HG02798 (cell line): Measurements from ENCODE around the gene ZNF317.

Source experiments
- ATAC-seq: cut with Tn5 transposase; IDR thresholded peaks from one replicate; pipeline ENCODE4 v1.9.1; 2021; ENCODE audit warnings: mild to moderate bottlenecking; ENCODE audit not compliant: unreplicated experiment, poor library complexity

ZNF317 gene

DNA sequence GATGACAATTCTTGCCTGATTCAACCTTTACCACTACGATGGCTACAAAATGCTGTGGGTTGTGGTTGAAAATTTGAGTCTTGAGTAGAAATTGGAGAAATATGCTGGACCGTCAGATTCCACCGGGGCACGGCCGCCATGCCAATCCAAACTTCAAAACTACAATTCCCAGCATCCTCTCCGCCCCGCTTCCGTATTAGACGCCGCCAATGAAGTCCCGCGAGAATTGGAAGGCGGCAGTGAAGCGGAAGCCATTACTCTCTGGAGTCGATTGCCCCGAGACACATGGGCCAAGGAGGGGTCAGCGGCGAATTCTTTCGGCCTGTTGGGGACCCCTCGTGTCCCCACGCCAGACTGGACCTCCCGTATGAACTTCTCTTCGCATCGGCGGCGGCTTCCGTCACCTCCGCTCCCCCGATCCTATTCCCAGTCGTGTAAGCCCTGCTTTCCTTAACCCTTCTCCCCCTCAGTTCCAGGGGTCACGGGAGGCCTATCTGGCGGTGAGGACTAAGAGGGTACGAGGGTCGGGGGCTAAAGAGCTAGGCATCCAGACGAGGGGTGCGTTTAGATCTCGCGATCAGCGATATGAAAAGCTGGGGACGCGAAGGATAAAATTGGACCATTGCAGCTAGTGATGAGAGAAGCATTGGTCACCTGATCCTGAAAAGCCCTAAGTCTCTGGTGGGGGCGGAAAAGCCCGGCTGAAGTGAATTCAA is at the start of gene ZNF317:
TSS of gene ZNF317 (plus strand) at position 239 of the 716 bp plus-strand sequence. CDS start 15,620 bp downstream, outside the sequence.
- ATAC-seq, result peak; percentile 97

DNA sequence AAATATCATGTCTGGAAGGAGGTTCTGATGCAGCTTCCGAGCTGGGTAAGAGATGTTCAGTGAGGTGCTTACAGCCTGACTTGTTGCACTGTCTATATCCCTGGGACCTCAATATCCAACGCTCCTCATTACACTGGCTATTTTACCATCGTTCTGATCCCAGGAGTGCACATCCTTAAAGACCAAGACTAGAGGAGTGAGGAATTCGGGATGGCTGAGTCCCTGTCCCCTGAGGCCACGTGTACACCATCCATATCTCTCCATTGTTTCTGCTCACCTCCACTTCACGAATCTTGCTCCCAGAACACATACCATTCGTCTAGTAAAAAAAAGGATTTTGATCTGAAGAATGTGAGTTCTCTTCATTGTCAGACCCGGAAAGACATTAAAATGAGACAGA is 32.8 kb upstream of the ZNF317 start, which contains the start of gene OR7G2:
TSS of gene OR7G2 (minus strand) at position 101 of the 400 bp plus-strand sequence. CDS start 4,232 bp downstream, outside the sequence.
- no peak for ATAC-seq

DNA sequence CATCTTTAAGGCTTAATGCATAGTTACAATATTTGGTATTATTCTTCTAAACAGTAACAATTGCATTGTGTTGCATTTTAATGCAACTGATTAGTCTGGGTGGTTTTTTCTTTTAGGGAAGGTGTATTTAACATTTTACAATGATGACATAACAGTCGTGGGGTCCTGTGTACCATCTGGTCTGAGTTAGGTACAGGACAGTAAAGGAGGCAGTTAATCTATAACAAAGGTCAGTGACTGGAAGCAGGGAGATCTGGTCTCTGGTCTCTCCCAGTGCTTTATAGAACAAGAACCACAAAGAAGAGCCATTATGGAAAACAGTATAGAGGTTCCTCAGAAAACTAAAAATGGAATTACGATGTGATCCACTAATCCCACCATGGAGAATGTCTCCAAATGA is 30.2 kb upstream of the ZNF317 start:
- ATAC-seq, result no peak

DNA sequence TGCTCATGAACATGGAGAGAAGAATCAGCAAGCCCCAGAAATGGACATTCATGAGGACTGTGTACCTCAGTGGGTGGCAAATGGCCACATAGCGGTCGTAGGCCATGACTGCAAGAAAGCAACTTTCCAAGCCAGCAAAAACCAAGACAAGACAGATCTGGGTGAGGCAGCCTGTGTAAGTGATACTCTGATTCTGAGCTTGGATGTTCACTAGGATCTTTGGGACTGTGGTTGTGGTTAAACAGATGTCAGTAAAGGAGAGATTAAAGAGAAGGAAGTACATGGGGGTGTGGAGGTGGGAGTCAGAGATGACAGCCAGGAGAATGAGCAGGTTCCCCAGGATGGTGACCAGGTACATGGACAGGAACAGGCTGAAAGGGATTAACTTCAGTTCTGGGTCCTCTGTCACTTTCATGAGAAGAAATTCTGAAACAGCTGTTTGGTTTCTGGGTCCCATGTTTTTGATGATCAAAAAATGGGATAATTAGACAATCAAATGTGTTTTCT is 24.8 kb upstream of the ZNF317 start, which contains the start of gene OR7G1:
TSS of gene OR7G1 (minus strand) at position 457 of the 507 bp plus-strand sequence. CDS start at position 457, 0 bp downstream.
- no peak for ATAC-seq

DNA sequence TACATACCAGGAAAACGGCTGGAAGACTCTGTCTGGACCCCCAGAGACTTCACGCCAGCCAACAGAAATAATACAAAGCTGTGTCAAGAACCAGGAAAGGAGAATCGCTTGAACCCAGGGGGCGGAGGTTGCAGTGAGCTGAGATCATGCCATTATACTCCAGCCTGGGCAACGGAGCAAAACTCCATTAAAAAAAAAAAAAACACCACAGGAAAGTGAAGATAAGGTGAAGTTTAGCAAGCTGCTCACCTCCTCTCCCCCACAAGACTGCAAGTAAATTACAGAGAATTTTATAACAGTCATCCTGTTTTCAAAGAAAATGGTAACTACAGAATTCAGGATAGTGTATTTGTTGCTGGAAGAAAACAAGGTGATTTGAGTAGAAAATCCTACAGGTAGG is 23.6 kb upstream of the ZNF317 start:
- ATAC-seq, result no peak

DNA sequence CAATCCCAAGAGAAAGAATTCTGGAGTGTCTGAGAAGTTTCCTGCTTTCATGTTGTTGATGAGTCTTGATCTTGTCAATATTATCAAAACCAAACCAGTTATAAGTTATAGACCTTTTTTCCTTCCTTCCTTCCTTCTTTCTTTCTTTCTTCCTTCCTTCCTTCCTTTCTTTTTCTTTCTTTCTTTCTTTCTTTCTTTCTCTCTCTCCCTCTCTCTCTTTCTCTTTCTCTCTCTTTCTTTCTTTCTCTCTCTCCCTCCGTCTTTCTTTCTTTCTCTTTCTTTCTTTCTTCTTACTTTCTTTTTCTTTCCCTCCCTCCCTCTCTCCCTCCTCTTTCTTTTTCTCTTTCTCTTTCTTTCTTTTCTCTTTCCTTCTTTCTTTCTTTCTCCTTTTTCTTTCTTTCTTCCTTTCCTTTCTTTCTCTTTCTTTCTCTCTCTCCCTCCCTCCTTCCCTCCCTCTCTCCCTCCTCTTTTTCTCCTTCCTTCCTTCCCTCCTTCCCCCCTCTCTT is 13.2 kb upstream of the ZNF317 start, which contains the start of gene OR7G3:
TSS of gene OR7G3 (minus strand) at position 51 of the 506 bp plus-strand sequence. CDS start at position 51, 0 bp downstream.
- ATAC-seq, result no peak

DNA sequence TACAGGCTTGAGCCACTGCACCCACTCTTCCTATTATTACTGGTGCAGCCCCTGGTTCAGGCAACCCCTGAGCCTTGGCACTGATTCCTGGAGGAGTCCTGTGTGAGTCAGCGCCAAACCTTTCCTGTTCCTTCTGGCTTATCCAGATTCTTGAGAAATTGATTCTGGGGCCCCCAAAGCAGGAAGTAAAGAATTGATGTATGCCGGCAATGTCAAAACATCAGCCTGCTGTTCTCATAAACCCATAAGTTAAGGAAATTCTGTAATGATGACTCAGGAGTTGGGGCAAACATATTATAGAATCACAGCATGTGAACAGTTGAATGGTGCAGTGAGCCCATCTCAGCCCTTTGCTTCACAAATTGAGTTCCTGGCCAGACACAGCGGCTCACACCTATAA is 12.0 kb upstream of the ZNF317 start:
- ATAC-seq, result no peak

DNA sequence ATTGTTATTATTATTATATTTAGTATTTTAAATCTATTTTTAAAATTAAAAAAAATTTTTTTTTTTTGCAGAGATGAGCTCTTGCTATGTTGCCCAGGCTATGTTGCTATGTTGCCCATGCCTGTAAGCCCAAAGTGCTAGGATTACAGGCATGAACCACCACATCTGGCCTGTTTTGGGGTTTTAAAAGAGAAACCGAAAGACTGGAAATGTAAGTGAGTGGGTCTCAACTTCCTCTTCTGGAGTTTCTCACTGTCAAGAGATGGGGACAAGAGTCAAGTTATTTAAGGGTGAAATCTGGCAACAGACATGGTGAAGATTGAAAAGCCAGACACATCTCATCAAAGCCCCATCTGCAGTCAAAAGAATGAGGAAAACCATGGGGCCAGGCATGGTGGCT is 9.2 kb upstream of the ZNF317 start:
- no peak for ATAC-seq

DNA sequence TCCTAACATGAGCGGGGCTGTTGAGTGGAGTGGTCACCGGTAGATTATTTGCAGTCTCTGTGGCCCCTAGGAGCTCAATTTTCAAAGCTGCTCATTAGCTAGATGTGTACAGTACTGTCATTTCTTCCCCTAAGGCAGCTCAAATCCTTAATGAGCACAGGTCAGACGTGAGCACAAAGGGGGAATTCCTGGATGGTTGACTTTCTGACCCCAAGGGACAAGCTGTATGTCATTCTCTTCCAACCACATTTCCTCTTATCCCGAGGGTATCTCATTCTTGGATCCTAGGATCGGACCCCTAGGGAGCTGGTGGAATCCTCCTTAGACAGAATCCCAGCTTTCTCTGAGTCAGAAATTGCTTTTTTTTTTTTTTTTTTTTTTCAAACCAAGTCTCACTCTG is 7.8 kb upstream of the ZNF317 start:
- no peak for ATAC-seq

DNA sequence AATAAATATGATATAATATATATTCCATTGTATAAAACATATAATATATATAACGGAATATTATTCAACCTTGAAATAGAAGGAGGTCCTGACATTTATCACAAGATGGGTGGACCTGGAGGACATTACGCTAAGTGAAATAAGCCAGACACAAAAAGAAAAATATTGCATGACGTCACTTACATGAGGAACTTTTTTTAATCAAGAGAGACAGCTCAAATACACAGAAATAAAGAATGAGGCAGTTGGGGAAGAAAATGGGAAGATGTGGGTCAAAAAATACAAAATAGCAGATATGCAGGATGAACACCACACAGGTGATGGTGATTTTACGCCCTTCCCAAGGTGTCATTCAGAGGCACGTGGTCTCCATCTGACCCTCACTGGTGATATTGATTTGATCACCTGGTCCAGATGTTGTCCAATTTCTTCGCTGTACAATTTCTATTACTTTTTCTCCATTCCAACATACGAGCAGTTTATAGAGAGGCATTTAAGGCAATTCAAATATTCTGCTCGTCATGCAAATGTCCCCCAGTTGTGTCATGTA is 513 bp upstream of the ZNF317 start:
- no peak for ATAC-seq

DNA sequence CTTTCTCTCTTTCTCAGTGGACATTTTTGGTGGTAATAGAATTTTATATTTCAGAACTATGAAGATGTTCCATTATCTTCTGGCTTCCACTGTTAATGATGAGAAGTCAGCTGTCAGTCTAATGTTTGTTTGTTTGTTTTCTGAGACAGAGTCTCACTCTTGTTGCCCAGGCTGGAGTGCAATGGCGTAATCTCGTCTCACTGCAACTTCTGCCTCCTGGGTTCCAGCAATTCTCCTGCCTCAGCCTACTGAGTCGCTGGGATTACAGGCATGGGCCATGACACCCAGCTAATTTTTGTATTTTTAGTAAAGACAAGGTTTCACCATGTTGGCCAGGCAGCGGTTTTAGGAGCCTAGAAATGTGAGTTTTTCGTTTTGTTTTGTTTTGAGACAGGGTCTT is 4.7 kb downstream of the ZNF317 start:
- no peak for ATAC-seq

DNA sequence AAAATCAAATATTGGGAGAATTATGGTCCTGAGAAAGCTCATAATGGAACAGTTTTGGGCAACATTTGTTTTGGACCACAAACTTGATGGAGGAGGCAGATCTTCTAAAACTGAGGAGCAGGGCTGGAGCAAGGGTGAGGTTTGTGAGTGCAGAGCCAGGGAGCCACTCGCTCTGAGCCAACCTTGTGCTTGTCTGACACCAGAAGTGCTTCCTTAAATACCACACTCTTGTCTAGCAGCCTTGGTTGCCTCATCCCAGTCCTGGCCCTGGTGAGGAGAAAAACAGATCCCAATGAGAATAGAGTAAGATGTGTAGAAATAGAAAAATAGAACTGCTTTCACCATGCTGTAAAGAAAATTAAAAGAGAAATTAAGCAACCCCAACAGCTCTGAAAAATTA is 6.7 kb downstream of the ZNF317 start:
- ATAC-seq, result no peak

DNA sequence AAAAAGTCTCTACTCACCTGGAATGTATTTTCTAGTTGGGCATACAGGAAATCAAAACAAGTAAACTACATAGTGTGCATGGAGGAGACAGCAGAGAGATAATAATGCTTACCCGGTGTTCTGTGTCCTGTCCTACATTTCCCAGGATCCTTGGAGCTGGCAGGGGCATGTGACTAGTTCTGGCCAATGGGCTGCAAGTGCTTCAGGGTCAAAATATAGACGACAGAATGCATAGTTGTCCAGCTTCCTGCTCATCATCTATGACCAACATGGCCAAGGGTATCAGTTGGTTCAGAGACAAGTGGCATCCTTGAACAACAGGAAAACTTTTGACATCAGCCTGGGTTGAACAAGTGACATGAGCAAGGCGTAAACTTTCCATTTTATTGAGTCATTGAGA is 8.5 kb downstream of the ZNF317 start:
- no peak for ATAC-seq

DNA sequence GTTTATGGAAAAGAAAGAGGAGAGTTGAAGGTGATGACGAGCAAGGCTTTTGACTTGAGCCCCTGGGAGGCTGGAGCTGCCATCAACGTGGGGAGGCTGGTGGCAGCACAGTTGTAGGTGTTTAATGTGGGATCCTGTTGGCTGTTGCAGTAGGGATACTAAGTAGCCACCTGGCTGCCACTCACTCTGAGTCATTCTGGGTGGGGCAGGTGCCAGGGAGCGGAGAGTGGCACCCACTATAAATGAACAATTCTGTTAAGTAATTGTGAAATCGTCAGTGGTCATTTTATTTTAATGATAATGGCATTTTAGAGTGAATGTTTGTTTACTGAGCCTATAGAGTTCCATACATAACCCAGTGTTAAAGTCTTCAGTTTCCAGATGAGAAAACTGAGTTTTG is 9.8 kb downstream of the ZNF317 start:
- ATAC-seq, result no peak

DNA sequence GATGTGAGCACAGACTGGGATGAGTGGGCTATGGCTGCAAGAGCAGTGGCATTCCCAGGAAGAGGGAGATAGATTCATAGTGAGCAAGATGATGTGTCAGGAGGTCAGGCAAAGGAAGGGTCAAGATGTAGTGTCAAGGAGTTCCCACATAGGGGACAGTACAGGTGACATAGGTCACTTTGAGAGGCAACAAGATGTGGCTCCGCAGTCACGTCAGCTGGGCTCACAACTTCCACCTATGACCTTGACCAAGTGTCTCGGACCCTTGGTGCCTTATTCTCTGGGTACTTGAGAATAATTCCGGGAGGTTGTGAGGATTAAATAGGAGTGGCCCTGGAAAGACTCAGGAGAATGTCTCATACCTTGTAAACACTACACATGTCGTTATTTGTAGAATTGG is 10.5 kb downstream of the ZNF317 start:
- ATAC-seq, result no peak

DNA sequence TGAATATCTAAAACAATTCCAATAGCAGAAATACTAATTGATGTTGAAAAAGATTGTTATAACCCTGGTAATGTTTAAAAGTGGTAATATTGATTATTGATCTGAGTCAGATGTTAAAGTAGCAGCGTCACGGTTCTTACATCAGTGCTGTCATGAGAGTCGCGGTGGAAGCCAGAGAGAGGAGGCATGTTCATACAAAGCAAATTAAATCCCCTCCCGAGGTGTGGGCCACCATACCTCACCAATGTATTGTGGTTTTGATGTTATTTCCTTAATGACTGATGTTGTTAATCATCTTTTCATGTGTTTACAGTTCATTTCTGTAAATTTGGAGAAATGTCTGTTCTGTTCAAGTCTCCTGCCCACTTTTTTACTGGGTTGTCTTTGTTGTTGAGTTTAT is 11.2 kb downstream of the ZNF317 start:
- ATAC-seq, result no peak

DNA sequence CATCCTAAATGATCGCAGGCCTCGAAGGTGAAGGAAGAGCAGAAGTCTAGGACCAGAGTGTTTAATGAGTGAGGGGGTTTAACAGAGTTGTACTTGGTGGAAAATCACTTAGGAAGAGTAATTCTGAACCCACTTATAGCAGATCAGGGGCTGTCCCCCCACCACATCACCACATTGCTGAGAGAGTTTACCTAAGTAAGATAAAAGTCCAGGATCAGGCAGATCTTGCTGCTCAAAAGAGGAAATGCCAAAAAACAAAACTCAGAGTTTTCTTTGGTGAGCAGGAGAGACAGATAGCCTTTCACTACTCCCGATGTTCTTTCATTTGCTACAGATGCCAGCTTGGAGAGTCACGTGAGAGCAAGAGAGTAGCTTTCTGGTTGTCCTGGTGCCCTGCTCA is 15.4 kb downstream of the ZNF317 start:
- ATAC-seq, result no peak

DNA sequence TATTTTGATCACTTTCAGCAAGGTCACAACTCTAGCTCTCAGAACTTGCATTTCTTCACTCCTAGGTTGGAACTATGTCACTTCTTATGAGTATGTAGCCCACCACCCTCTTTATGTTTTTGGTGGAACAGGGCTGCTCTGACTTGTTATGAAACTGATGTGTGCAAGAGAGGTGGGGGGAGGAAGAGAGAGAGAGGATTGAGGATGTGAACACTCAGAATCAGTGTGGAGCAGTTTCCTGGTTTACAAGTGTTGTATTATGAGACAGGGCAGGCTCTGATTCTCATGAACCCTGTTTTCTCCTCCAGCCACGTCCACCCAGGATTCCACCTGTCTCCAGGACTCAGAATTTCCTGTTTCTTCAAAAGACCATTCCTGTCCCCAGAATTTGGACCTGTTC is 16.1 kb downstream of the ZNF317 start:
- ATAC-seq, result no peak

DNA sequence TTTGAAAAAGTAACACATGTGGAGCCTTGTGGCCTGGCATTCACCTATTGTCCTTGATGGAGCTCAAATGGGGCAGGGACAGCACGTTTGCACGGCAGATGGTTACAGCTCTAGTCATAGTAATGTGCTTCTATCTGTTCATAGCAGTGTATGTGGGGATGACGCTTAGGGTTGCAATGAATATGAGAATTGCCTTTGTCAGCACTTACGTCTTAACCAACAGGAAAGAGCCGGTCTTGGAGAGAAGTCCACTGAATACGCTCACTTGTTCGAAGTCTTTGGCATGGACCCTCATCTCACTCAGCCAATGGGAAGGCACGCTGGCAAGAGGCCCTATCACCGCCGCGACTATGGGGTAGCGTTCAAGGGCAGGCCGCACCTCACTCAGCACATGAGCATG is 19.7 kb downstream of the ZNF317 start:
- no peak for ATAC-seq

DNA sequence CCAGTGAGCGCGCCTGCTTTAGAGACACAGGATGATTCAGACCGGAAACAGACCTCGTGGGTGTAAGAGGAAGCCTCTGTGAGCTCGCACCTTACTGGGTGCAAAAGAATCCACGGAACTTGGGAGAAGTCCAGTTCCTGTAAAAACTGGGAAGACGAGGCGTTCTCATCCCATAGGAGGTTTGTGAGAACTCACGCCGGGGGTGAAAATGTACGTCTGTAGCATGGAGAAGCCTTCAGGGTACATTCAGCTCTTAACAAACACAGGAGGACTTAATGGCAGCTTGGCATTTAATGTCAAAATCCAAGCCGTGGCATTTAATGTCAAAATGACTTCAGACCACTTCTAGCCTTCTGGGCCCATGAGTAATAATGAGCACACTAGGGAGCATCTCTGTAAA is 21.2 kb downstream of the ZNF317 start:
- ATAC-seq, result no peak

DNA sequence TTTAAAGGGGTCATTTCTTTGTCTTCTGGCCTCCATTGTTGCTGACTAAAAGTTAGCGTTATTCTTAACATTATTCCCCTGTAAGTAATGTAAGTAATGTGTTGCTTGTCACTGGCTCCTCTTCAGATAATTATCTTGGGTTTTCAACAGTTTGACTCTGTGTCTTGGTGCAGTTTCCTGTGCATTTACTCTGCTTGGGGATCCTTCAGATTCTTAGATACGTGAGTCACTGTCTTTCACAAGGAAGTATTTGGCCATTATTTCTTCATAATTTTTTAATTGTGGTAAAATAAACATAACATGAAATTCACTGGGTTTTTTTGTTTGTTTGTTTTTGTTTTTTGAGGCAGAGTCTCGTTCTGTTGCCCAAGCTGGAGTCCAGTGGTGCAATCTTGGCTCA is 25.1 kb downstream of the ZNF317 start:
- ATAC-seq, result no peak

DNA sequence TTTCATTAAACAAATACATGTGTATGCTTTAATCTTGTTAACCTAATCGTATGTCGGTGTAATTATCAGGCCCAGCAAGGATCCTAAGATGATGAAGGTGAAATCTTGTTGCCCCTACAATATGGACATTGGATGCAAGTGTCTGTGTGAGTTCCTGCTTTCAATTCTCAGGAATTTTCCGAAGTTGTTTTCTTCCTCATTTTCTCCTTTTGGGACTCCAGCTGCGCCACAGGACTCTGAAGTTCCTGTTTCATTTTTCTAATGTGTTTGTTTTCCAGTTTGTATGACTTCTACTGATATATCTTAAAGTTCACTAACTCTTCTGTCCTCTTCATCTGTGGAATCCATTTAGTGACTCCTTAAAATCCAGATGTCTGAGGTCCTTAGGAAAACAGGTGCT is 26.6 kb downstream of the ZNF317 start:
- ATAC-seq, result no peak
